Limb (tissue), 2 donors: ENCODE data around the gene NRXN2.
"Not testable (repeated sequence)": the region's sequence is repeated elsewhere in the genome, so short reads cannot be mapped to it uniquely, and the experiment has no call there.

Source experiments
- DNase-seq, 2 donors: peaks; one replicate each; pipeline ENCODE4 v3.0.0-alpha.2; 2016; ENCODE audit errors: extremely low spot score in 2 of 2

Gene NRXN2

DNA sequence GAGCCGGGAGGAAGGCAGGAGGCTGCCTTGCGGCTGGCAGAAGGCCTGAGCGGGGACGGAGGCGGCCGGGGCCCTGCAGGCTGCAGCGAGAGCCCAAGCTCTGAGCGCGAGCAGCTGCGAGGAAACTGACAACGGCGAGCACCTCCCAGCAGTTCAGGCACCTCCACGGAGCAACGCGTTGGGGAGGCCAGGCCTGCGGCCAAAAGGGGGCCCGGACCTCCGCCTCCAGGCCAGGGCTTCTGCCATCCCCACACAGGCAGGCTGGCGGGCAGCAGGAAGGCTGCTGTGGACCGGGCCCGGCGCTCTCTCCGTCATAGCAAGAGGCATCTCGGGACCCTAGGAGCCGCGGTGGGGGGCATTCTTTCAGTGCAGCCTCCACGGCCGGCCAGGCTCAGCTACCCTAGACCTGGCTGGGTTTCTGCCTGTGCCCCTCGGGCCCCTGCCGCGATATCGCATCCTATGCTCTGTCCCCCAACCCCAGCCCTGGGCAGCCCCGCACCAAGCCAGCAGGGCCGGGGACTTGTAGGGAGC, 154.9 kb downstream of the NRXN2 start:
- DNase-seq = no peak

DNA sequence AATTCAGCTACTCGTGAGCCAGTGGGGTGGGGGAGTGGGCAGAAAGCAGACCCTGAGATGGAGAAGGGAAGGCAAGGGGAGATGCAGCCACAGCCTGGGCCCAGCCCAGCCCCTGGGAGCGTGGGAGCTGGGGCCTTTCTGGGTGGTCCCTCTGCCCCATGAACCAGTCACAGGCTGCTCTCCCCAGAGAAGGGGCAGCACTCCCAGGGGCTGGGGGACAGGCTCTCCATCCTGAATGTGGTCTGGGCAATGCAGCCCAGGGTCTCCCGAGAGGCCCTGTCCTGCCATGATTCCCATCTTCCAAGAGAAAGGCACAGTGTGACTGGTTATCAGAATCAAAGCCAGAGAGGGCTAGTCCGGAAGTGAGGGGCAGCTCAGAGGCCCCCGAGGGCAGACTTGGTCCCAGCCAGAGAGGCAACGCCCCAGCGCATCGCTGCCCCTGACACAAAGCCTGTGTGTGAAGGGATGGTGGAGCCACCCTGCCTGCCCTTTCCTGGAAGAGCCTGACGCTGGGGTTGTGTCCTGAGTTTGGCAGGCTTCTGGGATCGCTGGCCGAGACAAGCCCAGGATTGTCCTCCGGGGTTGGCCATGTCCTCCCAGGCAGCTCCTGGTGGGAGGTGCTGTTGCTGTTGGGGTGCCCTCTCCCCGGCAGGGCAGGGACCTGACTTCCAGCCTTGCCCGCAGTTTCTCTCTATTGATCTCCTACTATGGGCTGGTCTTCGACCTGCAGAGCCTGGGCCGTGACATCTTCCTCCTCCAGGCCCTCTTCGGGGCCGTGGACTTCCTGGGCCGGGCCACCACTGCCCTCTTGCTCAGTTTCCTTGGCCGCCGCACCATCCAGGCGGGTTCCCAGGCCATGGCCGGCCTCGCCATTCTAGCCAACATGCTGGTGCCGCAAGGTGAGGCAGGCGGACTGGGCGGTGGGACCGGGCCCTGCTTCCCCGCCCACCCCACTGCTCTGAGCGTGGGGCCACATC, 155.8 kb downstream of the NRXN2 start:
- DNase-seq = no peak

DNA sequence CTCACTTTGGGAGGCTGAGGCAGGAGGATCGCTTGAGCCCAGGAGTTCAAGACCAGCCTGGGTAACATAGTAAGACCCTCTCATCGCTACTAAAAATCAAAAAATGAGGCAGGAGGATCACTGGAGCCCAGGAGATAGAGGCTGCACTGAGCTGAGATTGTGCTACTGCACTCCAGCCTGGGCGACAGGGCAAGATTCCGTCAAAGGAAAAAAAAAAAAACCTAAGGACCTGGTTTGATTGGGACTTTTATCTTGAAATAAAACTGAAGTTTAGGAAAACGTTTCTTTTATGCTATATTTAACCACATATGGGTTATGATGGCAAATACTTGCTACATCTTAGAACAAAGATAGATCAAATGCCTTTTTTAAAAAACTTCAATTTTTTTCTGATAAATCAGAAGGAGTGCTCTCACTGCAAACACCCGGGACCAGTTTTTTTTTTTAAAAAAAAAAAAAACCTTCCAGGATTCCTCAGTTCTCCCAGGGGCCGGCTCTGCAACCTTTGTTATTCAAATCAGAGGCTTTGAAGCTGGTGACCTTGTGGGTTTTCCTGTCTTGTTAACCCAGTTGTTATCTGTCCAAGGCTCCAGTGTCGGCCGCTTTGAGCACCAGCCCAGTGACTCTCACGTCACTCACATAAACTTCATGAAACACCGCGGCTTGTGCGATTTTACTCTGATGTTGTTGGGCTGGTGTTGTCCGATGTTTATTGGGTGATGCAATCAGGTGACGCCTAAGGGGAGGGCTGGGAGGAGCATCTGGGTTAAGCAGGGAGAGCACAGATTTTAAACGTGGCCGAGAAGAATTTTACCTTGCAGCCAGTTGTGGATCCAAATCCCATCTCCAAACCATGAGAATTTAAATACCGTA, 156.7 kb downstream of the NRXN2 start:
- DNase-seq = peak; percentile 20 to 67

GRCh38 chr11:64564947-64565889, 157.8 kb downstream of the NRXN2 start:
- no peak for DNase-seq

DNA sequence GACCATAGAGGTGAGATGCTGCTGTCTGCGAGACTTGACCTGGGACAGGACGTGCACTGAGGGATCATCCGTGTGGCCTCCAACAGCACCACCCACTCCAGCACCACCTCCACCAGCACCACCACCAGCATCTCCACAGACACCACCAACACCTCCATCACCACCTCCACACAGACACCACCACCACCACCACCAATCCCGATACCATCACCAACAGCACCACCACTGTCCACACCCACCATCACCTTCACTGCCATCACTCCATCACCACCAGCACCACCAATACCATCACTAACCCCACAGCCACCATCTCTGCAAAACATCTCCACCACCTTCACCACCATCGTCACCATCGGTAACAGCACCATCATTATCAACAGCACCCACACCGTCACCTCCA, 158.6 kb downstream of the NRXN2 start:
- no peak for DNase-seq

DNA sequence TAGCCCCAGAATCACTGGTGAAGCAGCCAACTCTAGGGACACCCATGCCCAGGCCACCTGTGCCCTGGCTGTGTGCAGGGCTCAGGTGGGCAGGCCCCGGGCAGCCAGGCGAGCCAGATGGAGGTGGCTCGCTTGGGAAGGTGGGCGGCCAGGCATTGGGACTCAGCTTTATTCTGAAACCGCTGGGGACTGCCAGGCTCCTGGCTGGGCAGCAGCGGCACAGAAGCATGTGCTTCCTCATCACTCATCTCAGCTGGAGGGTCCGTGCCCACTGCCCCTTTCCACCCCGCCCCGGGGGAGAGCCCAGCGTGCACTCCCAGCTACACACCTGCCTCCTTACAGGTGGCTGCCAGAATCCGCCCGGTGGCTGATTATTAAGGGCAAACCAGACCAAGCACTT, 159.0 kb downstream of the NRXN2 start:
- no peak for DNase-seq

- no peak for DNase-seq
These were observed 160.2 kb downstream of the NRXN2 start for GRCh38 chr11:64562723-64563351.

DNA sequence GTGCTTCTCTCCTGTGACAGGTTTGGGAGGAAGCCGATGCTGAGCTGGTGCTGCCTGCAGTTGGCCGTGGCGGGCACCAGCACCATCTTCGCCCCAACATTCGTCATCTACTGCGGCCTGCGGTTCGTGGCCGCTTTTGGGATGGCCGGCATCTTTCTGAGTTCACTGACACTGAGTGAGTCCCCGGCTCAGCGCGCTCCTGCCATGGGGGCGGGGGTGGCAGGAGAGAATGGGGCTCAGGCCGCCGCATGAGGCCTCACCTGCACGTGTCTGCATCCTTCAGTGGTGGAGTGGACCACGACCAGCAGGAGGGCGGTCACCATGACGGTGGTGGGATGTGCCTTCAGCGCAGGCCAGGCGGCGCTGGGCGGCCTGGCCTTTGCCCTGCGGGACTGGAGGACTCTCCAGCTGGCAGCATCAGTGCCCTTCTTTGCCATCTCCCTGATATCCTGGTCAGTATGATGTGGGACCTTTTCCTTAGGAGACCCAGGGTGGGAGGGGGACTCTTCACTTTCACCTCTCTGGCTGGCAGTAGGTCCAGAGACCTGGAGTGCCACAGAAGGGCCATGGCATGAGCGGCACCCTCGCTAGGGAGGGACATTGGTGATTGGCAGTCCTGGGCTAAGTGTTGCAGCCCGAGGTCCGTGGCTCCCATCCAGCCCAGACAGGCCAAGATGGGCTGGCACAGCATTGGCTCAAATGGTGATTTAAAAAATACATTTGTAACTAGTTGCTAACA, 160.8 kb downstream of the NRXN2 start:
- no peak for DNase-seq

- DNase-seq = not testable (repeated sequence)
These were observed 161.6 kb downstream of the NRXN2 start for GRCh38 chr11:64561429-64561828.

GRCh38 chr11:64560941-64561340, 162.1 kb downstream of the NRXN2 start:
- DNase-seq = no peak

GRCh38 chr11:64560139-64560771, 162.7 kb downstream of the NRXN2 start:
- no peak for DNase-seq

- DNase-seq = peak in 1 of 2 donors; percentile 9
These were observed 163.5 kb downstream of the NRXN2 start for GRCh38 chr11:64559351-64560138.

DNA sequence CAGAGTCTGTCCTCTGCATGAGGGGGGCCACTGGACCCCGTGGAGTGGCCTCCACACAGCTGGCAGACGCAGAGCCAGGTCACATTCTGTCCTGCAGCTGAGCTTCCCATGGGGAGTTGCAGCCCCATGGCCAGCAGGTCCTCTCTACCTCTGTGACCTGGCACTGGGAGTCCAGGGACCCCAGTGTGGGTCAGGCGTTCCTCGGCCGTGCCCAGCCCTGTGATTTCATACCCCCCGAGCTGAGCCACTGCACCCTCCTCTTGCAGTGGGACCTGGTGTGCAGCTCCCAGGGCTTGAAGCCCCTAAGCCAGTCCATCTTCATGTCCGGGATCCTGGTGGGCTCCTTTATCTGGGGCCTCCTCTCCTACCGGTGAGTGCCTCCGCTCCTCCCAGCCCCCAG, 164.1 kb downstream of the NRXN2 start:
- DNase-seq = no peak

GRCh38 chr11:64558065-64558745, 164.8 kb downstream of the NRXN2 start:
- DNase-seq = no peak

- no peak for DNase-seq
These were observed 166.2 kb downstream of the NRXN2 start for GRCh38 chr11:64556721-64557250.
